Measurements from ENCODE around the gene ITGA2B. TPM values are rescaled to one million over a fixed set of nuclear protein-coding genes. Genes with fewer than 3 reads are reported as not detected.

The ITGA2B gene
- total and polyA plus RNA-seq, 10 of the 15 experiments (the other 5 are each of a cell fraction or from before 2014, with no cell fraction given): 0.04 to 0.51 (median 0.21) TPM; not detected in 1

DNA sequence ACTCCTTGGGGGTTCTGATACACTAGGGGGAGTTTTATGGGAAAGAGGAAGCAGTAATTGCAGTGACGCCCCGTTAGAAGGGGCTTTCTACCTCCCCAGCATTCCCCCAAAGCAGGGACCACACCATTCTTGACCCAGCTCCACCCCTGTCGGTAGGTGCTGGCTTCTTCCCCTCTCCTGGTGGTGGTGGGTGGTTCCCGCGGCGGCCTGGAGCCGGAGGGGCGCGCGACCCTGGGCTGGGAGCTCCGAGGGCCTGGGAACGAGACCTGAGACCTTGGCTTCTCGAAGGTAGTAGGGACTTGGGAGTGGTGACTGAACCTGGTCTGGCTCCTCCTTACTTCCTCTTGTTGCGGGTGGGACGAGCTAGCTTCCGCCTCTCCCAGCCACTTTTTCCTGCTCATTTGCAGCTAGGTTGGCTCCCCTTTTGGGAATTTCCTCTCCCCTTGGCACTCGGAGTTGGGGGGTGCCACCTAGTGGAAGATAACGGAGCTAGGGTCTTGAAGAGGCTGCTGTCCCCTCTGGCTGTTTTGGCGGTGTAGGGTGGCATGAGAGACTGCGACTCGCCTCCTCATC, 43.9 kb downstream of the ITGA2B start (continued):
- TF ChIP-seq, protein P1, sequence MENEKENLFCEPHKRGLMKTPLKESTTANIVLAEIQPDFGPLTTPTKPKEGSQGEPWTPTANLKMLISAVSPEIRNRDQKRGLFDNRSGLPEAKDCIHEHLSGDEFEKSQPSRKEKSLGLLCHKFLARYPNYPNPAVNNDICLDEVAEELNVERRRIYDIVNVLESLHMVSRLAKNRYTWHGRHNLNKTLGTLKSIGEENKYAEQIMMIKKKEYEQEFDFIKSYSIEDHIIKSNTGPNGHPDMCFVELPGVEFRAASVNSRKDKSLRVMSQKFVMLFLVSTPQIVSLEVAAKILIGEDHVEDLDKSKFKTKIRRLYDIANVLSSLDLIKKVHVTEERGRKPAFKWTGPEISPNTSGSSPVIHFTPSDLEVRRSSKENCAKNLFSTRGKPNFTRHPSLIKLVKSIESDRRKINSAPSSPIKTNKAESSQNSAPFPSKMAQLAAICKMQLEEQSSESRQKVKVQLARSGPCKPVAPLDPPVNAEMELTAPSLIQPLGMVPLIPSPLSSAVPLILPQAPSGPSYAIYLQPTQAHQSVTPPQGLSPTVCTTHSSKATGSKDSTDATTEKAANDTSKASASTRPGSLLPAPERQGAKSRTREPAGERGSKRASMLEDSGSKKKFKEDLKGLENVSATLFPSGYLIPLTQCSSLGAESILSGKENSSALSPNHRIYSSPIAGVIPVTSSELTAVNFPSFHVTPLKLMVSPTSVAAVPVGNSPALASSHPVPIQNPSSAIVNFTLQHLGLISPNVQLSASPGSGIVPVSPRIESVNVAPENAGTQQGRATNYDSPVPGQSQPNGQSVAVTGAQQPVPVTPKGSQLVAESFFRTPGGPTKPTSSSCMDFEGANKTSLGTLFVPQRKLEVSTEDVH (IDR thresholded peaks at IDR 0.05; ENCODE audit: low read depth, partially characterized antibody): no peak
- TF ChIP-seq, protein P2, sequence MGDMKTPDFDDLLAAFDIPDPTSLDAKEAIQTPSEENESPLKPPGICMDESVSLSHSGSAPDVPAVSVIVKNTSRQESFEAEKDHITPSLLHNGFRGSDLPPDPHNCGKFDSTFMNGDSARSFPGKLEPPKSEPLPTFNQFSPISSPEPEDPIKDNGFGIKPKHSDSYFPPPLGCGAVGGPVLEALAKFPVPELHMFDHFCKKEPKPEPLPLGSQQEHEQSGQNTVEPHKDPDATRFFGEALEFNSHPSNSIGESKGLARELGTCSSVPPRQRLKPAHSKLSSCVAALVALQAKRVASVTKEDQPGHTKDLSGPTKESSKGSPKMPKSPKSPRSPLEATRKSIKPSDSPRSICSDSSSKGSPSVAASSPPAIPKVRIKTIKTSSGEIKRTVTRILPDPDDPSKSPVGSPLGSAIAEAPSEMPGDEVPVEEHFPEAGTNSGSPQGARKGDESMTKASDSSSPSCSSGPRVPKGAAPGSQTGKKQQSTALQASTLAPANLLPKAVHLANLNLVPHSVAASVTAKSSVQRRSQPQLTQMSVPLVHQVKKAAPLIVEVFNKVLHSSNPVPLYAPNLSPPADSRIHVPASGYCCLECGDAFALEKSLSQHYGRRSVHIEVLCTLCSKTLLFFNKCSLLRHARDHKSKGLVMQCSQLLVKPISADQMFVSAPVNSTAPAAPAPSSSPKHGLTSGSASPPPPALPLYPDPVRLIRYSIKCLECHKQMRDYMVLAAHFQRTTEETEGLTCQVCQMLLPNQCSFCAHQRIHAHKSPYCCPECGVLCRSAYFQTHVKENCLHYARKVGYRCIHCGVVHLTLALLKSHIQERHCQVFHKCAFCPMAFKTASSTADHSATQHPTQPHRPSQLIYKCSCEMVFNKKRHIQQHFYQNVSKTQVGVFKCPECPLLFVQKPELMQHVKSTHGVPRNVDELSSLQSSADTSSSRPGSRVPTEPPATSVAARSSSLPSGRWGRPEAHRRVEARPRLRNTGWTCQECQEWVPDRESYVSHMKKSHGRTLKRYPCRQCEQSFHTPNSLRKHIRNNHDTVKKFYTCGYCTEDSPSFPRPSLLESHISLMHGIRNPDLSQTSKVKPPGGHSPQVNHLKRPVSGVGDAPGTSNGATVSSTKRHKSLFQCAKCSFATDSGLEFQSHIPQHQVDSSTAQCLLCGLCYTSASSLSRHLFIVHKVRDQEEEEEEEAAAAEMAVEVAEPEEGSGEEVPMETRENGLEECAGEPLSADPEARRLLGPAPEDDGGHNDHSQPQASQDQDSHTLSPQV (IDR thresholded peaks at IDR 0.05): no peak
- no peak for TF ChIP-seq SREBF1 (IDR thresholded peaks at IDR 0.05; ENCODE audit: low read length)
- no peak for TF ChIP-seq SP1 (IDR thresholded peaks at IDR 0.05; ENCODE audit: low read depth, low read length)
- no peak for TF ChIP-seq BRCA1 (IDR thresholded peaks at IDR 0.05; ENCODE audit: low read depth, low read length)
- no peak for TF ChIP-seq BACH1 (IDR thresholded peaks at IDR 0.05; ENCODE audit: borderline replicate concordance)
- no peak for TF ChIP-seq SMAD1 (IDR thresholded peaks at IDR 0.05; ENCODE audit: low read depth, partially characterized antibody)
- TF ChIP-seq YBX1 (IDR thresholded peaks at IDR 0.05): no peak
- no peak for TF ChIP-seq BMI1 (IDR thresholded peaks at IDR 0.05; ENCODE audit: borderline replicate concordance)
- no peak for TF ChIP-seq ASH2L (IDR thresholded peaks at IDR 0.05; ENCODE audit: borderline replicate concordance, low read depth)
- TF ChIP-seq, protein P3, sequence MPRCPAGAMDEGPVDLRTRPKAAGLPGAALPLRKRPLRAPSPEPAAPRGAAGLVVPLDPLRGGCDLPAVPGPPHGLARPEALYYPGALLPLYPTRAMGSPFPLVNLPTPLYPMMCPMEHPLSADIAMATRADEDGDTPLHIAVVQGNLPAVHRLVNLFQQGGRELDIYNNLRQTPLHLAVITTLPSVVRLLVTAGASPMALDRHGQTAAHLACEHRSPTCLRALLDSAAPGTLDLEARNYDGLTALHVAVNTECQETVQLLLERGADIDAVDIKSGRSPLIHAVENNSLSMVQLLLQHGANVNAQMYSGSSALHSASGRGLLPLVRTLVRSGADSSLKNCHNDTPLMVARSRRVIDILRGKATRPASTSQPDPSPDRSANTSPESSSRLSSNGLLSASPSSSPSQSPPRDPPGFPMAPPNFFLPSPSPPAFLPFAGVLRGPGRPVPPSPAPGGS (IDR thresholded peaks at IDR 0.05; ENCODE audit: borderline replicate concordance, insufficient read depth, low read depth, low read length, poor library complexity, severe bottlenecking): no peak
- TF ChIP-seq CREB1 (IDR thresholded peaks at IDR 0.05; ENCODE audit: low read depth): 0 out of 2 replicates have a peak, but pooled peaks have one; percentile 9
- TF ChIP-seq ZNF274 (IDR thresholded peaks at IDR 0.05; ENCODE audit: insufficient read depth, insufficient read length): no peak
- TF ChIP-seq DPF2 (IDR thresholded peaks at IDR 0.05): no peak
- TF ChIP-seq, protein P4, sequence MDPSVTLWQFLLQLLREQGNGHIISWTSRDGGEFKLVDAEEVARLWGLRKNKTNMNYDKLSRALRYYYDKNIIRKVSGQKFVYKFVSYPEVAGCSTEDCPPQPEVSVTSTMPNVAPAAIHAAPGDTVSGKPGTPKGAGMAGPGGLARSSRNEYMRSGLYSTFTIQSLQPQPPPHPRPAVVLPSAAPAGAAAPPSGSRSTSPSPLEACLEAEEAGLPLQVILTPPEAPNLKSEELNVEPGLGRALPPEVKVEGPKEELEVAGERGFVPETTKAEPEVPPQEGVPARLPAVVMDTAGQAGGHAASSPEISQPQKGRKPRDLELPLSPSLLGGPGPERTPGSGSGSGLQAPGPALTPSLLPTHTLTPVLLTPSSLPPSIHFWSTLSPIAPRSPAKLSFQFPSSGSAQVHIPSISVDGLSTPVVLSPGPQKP (IDR thresholded peaks at IDR 0.05; ENCODE audit: low read depth, low read length): no peak
- TF ChIP-seq HDAC2 (IDR thresholded peaks at IDR 0.05): no peak
- no peak for TF ChIP-seq ZNF384 (IDR thresholded peaks at IDR 0.05; ENCODE audit: borderline replicate concordance, low read depth, low read length)
- no peak for TF ChIP-seq KLF5 (IDR thresholded peaks at IDR 0.05; ENCODE audit: partially characterized antibody)
- TF ChIP-seq STAT3 (IDR thresholded peaks at IDR 0.05; ENCODE audit: low read depth, low read length): no peak
- no peak for TF ChIP-seq SREBF2 (IDR thresholded peaks at IDR 0.05; ENCODE audit: low read length)
- TF ChIP-seq, protein P5, sequence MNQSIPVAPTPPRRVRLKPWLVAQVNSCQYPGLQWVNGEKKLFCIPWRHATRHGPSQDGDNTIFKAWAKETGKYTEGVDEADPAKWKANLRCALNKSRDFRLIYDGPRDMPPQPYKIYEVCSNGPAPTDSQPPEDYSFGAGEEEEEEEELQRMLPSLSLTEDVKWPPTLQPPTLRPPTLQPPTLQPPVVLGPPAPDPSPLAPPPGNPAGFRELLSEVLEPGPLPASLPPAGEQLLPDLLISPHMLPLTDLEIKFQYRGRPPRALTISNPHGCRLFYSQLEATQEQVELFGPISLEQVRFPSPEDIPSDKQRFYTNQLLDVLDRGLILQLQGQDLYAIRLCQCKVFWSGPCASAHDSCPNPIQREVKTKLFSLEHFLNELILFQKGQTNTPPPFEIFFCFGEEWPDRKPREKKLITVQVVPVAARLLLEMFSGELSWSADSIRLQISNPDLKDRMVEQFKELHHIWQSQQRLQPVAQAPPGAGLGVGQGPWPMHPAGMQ (IDR thresholded peaks at IDR 0.05; ENCODE audit: borderline replicate concordance): no peak
- no peak; the same call in 1 of the 2 replicates for TF ChIP-seq HDGF (IDR thresholded peaks at IDR 0.05)

Data from GM12878 (cell line).